HG03196 (cell line): ENCODE results near the gene ARHGEF7.
"Not testable (repeated sequence)": the region's sequence is repeated elsewhere in the genome, so short reads cannot be mapped to it uniquely, and the experiment has no call there.

Source experiments
- ATAC-seq: cut with Tn5 transposase; IDR thresholded peaks from one replicate; pipeline ENCODE4 v1.9.1; 2021; ENCODE audit not compliant: unreplicated experiment

The ARHGEF7 gene

DNA sequence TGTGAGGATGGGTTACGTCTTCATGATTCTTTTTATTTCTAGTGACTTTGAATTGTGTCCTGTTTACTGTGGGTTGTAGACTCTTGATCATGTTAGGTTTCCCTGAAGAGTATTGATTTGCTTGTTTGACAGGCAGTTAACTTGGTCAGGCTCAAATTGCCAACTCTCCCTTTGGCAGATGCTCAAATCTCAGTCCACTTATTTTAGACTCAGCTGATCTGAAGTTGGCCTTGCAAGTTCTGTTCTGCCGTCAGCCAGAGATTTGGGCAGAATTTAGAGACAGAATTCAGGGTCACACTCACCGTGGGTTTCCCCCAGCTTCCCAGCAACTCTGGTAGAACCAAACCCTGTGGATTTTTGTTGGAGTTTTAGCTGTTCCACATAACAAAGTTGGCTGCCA lies 133.7 kb downstream of the ARHGEF7 start:
- ATAC-seq, result no peak

DNA sequence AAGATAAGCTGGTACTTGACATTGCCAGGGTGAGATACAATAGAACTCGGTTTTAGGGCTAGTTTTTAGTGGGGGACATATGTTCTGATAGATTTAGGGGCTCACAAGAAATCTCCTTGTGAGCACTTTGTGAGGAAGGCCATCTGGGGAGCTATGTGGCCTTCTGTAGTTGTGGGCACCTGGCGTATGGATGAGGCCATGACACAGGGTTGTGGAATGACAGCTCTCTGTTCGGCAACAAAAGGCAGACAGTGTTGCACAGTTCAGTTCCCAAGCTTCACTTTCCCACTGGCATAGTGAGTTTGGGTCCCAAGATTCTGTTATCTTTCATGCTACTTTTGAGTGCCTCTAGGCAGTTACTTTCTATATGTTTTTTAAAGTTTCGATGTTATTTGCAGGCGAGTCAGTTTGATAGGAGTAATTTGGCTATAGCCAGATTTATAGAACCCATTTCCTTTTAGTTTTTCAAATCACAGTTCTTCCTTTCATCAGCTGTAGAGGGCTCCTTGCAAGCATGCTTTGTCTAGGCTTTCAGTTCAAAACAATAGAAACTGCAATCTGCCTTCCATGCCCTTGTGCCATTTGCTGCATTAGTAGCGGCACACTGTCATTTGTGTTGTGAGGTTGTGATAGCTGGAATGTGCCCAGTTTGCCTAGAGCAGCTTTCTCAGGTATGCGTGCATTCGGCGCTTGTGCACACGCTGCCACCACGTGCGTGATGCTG lies 134.7 kb downstream of the ARHGEF7 start:
- no peak for ATAC-seq

DNA sequence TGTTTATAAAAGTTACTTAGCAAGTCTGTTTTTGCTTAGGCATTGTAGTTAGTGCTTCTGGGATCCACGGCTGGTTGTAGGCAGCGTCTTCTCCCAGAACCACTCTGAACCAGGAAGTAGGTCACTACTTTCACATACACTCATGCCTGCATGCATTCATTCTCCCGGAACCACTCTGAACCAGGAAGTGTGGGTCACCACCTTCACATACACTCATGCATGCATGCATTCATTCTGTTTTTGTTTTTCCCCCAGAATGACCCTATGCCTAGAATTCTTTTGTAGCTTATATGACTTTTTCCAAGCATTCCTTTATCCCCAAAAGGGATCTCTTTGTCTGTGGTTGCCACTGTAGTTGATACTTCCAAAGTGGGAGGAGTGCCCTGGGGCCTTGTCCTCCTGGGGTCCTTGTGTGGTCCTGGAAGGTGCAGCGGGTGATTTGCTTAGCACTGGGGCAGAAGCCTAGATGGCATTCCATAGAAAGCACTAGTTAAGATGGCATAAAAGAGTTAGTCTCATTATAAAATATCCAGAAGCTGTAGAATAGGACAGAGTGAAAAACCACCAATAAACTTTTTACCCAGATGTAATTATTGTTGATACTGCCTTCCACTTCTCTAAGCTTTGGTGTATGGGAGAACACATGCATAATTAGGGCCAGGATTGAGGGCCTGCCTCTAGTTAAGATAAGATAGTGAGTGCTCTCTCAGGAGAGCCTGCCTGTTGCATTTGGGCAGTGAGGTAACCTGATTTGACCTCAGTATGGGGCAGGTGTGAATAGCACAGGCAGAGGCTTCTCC lies 136.7 kb downstream of the ARHGEF7 start:
- no peak for ATAC-seq

DNA sequence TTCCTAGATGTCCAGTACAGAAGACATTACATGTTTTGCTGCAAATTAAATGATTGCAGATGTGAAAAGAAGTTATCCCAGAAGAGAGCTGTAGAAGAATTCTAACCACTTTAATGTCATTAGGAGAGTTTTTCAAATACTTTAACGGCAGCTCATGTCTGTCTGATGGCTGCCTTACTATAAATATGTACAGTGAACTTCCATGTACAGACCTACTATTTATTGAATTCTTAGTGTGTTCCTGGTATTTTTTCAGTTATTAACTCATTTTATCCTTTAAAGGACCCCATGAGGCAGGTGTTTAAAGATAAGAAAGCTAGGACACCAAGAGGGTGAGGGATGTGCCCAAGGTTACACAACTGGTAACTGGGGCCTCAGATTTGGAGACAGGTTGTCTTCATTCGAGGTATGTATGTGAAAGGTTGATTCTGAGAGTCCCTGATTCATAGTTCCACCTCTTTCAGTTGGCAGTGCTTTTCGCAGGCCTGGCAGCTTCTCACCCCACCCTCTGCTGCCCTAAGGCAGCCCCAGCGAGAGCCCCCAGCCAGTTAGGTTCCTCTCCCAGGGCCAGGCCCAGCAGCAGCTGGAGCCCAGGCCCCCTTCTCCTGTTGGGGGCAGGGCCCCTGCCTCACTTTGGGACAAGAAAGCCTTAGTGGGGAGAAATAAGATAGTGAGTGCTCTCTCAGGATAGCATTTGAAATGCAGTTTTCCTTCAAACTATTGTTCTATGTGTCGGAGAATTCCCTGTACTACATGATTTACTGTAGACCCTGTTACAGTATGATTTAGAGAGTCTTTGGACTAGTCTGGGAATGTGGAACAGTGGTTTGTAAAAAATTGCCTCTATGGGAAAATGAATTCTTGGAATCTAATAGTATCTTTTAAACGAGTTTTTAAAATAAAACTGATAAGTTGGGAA lies 137.6 kb downstream of the ARHGEF7 start:
- ATAC-seq, result no peak

DNA sequence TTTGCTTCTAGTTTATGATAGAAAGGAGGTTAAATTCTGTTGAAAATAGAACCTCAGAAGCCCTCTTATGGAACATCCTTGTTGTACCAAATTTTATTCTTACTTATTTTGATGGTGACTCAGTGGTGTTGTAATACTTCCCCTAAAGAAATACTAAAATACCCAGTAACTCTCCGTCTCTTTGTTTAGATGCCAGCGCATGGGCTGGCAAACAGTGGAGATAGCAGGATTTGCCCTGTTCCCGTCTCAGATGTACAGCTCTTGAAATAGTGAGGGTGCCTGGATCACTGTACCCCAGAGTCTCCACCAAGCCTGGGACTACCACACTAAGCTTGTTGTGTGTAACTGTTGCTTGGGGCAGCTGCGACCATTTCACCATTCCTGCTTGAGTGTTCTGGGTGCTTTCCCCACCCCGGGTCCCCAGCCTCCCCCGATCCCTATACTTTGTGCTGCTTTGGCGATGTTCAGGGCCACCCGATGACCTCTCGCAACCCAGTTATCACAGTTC lies 138.3 kb downstream of the ARHGEF7 start:
- ATAC-seq, result no peak

DNA sequence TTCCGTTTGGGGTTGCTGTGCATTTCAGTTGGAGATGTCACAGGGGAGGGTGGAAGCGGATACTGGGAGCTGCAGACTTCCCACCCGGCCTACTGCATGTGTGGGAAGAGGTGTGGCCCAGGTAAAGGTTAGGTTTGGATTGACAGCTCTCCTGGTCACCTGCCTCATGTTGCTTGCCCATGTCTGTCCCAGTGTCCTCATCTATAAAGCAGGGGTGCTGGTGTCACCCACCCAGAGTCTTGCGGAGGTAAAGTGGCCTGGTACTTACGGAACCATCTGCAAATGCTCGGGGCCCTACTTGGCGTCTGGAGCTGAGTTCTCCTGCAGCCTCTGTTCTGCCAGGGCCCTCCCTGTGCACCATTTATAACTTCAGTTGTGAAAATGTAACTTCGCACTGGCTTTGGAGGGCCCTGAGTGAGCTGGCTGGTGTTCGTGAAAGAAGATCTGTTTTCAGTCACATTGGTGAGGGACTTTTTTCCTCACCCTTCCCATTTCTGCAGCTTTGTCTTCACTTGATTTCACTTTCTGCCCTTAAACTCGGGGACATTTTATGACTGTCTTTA lies 140.2 kb downstream of the ARHGEF7 start:
- ATAC-seq, result no peak

DNA sequence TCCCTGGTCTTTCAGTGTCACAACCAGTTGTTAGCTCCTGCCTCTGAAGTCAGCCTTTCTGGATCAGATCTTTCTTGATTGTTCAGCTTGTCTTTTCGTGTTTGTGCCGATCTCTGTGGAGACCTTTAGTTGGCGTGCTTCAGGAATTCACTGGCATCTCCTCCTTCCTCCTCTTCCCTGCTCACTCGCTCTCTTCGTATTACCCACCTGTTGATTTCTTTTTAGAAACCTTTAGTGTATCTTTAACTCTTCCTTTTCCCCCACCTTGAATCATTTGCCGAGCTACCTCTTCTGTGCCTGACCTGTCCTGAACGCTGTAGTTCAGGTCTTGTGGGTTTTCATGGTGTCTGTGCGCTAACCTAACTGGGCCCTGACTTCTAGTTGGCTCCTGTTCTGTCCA lies 141.3 kb downstream of the ARHGEF7 start:
- no peak for ATAC-seq

DNA sequence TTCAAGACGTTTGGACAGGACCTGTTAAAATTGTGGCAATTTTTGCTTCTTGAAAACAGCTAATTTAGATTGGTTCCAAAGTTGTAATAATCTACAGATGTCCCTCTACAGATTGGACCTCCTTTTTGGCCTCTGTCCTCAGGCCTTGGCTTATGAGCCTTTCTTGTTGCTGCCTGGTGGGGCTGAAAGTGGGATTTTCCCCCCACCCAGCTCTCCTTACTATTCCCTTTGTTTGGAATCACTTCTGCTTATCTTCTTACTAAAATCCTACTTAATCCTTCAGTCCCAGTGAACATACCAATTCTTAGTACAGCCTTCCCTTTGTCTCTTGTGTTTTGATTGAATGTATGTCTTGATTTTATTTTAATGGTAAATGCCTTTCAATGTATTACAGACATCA lies 141.8 kb downstream of the ARHGEF7 start:
- no peak for ATAC-seq

DNA sequence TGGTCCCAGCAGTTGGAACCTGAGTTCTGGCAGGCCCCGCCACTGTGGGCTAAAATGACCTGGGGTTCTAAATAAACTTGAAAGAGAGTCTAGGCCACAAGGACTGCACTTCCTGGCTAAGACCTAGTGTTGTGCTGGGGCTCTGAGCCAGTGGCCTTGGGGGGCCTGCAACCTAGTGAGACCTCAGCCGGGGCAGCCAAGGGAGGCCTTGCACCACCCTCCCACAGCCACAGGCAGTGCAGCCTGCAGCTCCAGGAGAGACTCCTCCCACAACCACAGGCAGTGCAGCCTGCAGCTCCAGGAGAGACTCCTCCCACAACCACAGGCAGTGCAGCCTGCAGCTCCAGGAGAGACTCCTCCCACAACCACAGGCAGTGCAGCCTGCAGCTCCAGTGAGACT lies 142.8 kb downstream of the ARHGEF7 start:
- ATAC-seq, result not testable (repeated sequence)

DNA sequence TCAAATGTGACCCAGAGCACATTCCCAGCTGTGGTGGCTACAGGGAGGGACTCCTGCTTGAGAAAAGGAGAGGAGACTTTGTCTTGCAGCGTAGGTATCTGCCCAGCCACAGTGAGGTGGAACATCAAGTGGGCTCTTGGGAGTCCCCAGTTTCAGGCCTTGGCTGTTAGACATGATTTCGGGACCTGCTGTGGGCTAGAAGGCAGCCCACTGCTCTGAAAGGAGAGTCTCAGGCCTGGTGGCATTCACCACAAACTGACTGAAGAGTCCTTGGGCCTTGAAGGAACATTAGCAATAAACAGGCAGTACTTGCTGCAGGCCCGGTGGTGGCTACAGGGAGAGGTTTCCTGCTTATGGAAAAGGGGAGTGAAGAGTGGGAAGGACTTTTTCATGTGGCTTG lies 143.5 kb downstream of the ARHGEF7 start:
- no peak for ATAC-seq

DNA sequence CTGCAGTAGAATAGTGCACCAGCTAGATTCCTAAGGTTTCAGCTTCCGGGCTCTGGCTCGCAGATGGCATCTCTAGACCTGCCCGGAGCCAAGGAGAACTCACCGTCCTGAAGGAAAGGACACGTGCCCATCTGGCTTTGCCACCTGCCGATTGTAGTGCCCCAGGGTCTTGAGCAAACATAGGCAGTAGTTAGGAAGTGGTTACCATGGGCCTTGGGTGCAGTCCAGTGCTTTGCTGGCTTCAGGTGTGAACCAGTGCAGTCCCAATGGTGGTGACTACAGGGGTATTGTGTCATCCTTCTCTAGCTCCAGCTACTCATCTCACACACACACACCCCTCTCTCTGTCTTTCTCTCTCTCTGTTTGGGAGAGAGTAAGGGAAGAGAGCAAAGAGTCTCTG lies 143.9 kb downstream of the ARHGEF7 start:
- no peak for ATAC-seq

DNA sequence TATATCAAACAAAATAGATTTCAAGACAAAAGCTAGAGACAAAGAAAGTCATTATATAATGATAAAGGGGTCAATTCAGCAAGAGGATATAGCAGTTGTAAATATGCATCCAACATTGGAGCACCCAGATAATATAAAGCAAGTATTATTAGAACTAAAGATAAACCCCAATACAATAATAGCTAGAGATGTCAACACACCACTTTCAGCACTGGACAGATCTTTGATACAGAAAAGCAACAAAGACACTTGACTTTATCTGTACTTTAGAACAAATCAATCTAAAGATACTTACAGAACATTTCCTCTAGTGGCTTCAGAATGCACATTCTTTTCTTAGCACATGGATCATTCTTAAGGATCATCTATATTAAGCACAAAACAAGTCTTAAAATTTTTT lies 146.2 kb downstream of the ARHGEF7 start:
- ATAC-seq, result no peak

DNA sequence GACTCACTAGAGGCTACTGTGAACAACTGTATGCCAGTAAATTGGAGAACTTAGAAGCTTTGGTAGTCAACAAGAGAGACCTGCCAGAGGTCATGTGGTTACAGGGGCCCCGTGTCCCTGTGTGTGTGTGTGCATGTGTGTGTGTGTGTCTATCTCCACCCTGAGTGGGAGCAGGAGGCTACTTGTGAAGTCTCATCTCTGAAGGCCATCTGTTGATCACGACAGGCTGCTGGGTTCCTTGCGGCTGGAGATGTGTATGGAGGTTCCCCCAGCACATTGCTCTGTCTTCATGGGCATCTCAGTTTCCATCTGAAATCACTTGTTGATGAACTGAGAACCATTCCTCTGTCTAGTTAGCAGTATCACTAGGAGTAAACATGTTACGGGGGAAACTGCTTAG lies 147.2 kb downstream of the ARHGEF7 start:
- no peak for ATAC-seq

DNA sequence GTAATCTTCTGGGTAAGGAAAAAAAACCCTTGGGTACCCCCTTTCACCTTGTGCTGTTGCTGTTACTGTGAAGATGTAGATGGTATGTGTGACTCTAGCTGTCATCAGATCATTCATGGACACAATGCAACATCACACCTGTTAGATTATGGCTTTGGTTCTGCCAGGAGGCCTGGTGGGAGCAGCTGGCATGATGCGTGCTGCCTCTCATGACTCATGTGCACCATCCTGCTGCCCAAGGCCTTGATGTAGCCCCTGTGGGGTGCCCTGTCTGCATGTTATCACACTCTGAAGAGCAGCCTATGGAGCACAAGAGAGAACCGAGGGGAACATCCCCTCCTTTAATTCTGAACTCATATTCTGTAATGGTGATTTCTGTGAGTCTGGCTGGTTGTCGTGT lies 147.6 kb downstream of the ARHGEF7 start:
- ATAC-seq, result no peak

DNA sequence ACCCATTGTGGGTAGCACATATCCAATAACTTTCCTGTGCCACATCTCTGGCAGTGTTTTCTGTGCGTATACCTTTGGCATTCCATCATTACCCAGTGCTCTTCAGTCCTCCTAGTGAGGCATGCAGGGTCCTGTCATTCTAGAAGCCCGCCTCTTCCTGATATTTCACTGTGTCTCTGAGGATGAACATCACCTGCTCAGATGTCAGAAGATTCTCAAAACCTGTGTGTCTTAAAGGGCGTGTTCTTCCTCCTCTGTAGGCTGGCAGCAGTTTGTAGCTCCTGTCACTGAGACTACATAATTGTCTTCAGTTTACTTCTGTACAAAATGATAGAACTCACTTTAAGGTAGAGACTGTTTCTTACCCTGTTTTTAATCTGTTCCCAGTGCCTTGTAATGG lies 148.5 kb downstream of the ARHGEF7 start:
- ATAC-seq, result no peak

DNA sequence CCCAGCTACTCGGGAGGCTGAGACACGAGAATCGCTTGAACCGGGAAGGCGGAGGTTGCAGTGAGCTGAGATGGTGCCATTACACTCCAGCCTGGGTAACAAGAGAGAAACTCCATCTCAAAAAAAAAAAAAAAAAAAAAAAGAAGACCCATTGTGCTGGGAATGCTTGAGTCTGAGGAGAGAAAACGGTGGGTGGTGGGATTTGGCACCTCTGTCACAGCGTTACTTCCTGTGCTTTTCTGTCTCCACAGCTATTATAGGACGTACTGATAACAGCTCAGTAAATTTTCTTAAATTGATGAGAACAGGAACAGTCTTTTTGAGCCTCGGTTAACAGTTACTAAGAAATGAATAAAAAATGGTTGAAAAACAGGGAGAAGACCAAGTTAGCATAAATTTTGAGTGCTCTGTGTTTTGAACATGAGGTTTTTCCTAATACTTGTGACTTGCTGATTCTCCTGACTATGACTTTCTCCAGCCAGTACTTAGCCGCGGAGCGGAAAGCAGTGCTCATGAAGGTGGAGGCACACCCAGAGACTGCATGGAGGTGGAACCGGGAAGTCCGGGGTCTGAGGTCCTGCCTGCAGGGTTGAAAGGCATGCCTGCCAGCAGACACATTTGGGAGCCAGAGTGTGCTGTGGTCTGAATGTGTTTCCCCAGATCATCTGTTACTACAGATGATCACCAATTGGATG lies 150.0 kb downstream of the ARHGEF7 start:
- no peak for ATAC-seq

DNA sequence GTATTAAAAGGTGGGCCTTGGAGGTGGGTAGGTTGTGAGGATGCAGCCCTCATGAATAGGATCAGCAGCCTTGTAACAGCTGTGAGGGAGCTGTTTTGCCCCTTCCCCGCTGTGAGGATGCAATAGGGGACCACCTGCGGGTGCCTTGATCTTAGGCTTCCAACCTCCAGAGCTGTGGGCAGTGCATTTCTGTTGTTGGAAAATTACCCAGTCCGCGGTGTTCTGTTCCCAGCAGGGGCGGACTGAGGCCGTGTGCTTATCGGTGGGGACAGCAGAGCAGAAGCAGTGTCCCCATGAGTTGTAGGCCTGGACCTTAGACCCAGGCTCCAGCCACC lies 150.6 kb downstream of the ARHGEF7 start:
- no peak for ATAC-seq

DNA sequence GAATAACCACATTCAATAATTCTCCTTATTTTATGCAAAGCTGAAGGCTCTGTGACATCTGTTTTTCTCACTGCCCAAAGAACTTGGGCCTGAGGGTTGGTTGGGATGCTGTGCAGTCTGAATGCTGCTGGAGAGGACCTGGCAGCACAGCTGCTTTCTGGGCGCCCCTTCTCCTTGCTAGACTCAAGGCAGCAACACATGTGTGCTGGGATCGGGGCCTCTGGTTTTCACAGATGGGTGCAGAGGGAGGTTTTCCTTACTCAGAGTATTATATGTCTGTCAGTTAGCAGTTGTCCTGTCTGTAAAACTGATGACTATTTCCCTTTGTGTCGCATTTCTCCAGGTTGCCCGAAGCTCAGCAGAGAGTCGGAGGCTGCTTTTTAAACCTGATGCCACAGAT lies 152.1 kb downstream of the ARHGEF7 start:
- no peak for ATAC-seq

DNA sequence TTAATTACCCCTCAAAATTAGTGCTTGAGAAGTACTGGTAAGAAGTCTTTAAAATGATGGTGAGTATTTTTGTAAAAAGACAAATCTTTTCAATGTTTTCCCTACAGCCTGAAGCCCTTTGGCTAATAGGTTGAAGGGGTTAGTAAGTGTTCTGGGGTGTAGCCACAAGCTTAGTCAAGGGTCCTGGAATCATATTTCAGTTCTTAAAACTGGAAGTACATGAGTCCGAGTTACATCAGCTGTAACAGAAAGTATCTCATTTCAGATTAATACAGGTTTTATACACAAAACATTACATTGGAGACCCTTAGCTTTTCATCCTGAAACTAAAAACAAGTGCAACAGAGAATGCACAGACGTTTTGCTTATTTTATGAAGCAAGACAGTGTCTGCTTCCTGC lies 152.7 kb downstream of the ARHGEF7 start:
- ATAC-seq, result no peak

DNA sequence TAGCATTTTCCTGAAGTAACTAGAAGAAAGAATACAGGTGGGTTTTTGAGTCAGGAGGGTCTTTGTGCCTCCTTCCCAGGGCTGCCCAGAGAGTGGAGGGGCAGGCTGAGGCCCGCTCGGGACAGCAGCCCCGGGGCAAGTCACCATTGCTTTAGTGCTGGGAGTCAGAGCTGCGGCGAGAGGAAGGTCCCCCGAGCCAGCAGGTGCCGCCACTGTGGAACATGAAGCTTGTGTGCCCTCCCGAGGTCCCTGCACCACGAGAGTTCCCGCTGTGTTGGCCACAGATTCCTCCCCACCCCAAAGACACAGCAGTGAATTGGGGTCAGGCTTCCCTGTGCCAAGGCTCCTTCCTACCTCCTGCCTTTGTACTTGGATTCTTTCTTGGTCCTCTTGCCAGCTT lies 154.4 kb downstream of the ARHGEF7 start:
- no peak for ATAC-seq

DNA sequence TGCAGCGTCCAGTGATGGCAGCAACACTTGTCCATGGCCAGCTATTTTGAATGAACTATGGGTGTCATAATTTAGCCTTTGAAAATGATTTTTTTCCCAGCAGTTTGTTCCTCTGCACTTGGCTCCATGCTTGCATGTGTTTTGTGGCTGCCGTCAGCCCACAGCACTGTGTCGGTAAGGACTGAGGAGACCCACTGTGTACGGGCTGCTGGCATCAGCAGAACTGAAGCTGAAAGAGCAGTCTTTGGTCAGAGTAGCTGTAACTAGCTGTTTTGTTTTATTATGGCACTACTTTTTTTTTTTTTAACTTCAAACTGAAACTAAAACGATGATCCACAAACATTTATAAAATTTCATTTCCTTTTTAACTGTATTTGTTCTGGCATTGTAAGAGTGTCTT lies 155.0 kb downstream of the ARHGEF7 start:
- no peak for ATAC-seq
